ENCODE results near the gene MAK.
"Not testable (repeated sequence)": the region's sequence is repeated elsewhere in the genome, so short reads cannot be mapped to it uniquely, and the experiment has no call there.

The MAK gene

GRCh38 chr6:10778230-10778629 lies 60.1 kb downstream of the MAK start:
- no peak for DNase-seq (ENCODE audit: low read depth)

GRCh38 chr6:10771371-10771894 lies 66.9 kb downstream of the MAK start:
- DNase-seq (ENCODE audit: low read depth): no peak

GRCh38 chr6:10769419-10769818 lies 68.9 kb downstream of the MAK start:
- no peak for DNase-seq (ENCODE audit: low read depth)

- DNase-seq (ENCODE audit: low read depth): no peak
Measured at GRCh38 chr6:10763006-10763405, 75.3 kb downstream of the MAK start.

GRCh38 chr6:10759884-10760329 lies 78.4 kb downstream of the MAK start:
- no peak for DNase-seq (ENCODE audit: low read depth)

GRCh38 chr6:10759312-10759839 lies 79.0 kb downstream of the MAK start:
- DNase-seq (ENCODE audit: low read depth): no peak

- DNase-seq (ENCODE audit: low read depth): no peak
Measured at GRCh38 chr6:10756085-10756484, 82.3 kb downstream of the MAK start.

GRCh38 chr6:10751757-10752156 lies 86.6 kb downstream of the MAK start:
- not testable (repeated sequence) for DNase-seq (ENCODE audit: low read depth)

- DNase-seq (ENCODE audit: low read depth): not testable (repeated sequence)
Measured at GRCh38 chr6:10750568-10750967, 87.8 kb downstream of the MAK start.

GRCh38 chr6:10749734-10750133 lies 88.6 kb downstream of the MAK start:
- DNase-seq (ENCODE audit: low read depth): no peak

- peak; percentile 97 for DNase-seq (ENCODE audit: low read depth)
Measured at GRCh38 chr6:10747251-10747972, 90.9 kb downstream of the MAK start, which contains the start of gene TMEM14B. TMEM14B (plus strand) TSS chr6:10747805; CDS start chr6:10749246, 1,441 bp downstream.

- no peak for DNase-seq (ENCODE audit: low read depth)
Measured at GRCh38 chr6:10746915-10747250, 91.5 kb downstream of the MAK start.

- DNase-seq (ENCODE audit: low read depth): no peak
Measured at GRCh38 chr6:10745116-10745515, 93.2 kb downstream of the MAK start.

GRCh38 chr6:10743515-10743914 lies 94.8 kb downstream of the MAK start:
- no peak for DNase-seq (ENCODE audit: low read depth)

- DNase-seq (ENCODE audit: low read depth): no peak
Measured at GRCh38 chr6:10742251-10742650, 96.1 kb downstream of the MAK start.

- not testable (repeated sequence) for DNase-seq (ENCODE audit: low read depth)
Measured at GRCh38 chr6:10741643-10742042, 96.7 kb downstream of the MAK start.

GRCh38 chr6:10740061-10740460 lies 98.3 kb downstream of the MAK start:
- no peak for DNase-seq (ENCODE audit: low read depth)

- no peak for DNase-seq (ENCODE audit: low read depth)
Measured at GRCh38 chr6:10736731-10737130, 101.6 kb downstream of the MAK start.

- no peak for DNase-seq (ENCODE audit: low read depth)
Measured at GRCh38 chr6:10733863-10734262, 104.5 kb downstream of the MAK start.

GRCh38 chr6:10733151-10733715 lies 105.1 kb downstream of the MAK start:
- no peak for DNase-seq (ENCODE audit: low read depth)

- DNase-seq (ENCODE audit: low read depth): no peak
Measured at GRCh38 chr6:10730254-10730653, 108.1 kb downstream of the MAK start.

- DNase-seq (ENCODE audit: low read depth): no peak
Measured at GRCh38 chr6:10725716-10726115, 112.6 kb downstream of the MAK start.

- DNase-seq (ENCODE audit: low read depth): no peak
Measured at GRCh38 chr6:10725044-10725443, 113.3 kb downstream of the MAK start.

- no peak for DNase-seq (ENCODE audit: low read depth)
Measured at GRCh38 chr6:10723567-10723881, 114.8 kb downstream of the MAK start.

All from T-helper 22 cell (primary cell).